HCT116 (cell line): ENCODE results near the gene FGF14. TPM values are rescaled to one million over a fixed set of nuclear protein-coding genes. Genes with fewer than 3 reads are reported as not detected.

Source experiments
- ATAC-seq: fragments of 200-7000 bp; cut with Tn5 transposase; 2 replicates; pipeline ENCODE4 v1.9.1; 2020; ENCODE audit warnings: mild to moderate bottlenecking, moderate library complexity
- BruUV-seq: library from RNA; stranded (reverse); fragments of 400-500 nt; replicated peaks from 2 replicates; lab custom pipeline; 2021; lab: Mats Ljungman, UMichigan
- CTCF ChIA-PET: fragments of 300-600 bp; sonication (Branson Sonifier 250); formaldehyde crosslinking; loops from one replicate; lab custom pipeline; 2021; ENCODE audit warnings: antibody characterized with exemption; lab: Charles Lee
- POLR2A ChIA-PET: fragments of 300-600, 350-600 bp; sonication (Branson Sonifier 250); formaldehyde crosslinking; loops from one replicate; lab custom pipeline; 2021; ENCODE audit warnings: antibody characterized with exemption; lab: Charles Lee
- RAD21 ChIA-PET, 2 experiments: fragments of 300-600 bp; sonication (Branson Sonifier 250); formaldehyde crosslinking; loops; one replicate each; lab custom pipeline; 2023; ENCODE audit warnings: low total read pairs in 2 of 2; ENCODE audit not compliant: uncharacterized antibody in 2 of 2, unreplicated experiment in 2 of 2, low non-redundant PET in 1 of 2; lab: Charles Lee
- DNase-seq: peaks from one replicate; pipeline ENCODE4 v3.0.0-alpha.2; 2010; ENCODE audit warnings: low read depth, low spot score
- H2AFZ ChIP-seq: fragments of 200-600 bp; shearing (Covaris generic), sonication (generic); 2 replicates; pipeline ENCODE4 v1.6.1; 2017; ENCODE audit warnings: low read depth, mixed run types, mixed read lengths, antibody characterized with exemption, low read length; ENCODE audit not compliant: poor library complexity, severe bottlenecking
- H3K27ac ChIP-seq: 2 replicates; pipeline ENCODE4 v1.5.1; 2012; ENCODE audit warnings: low read depth, low read length
- H3K27me3 ChIP-seq: fragments of 200-600 bp; sonication (generic); 2 replicates; pipeline ENCODE4 v1.6.1; 2016; ENCODE audit warnings: mixed run types, low read length, mixed read lengths; ENCODE audit not compliant: insufficient read depth
- H3K36me3 ChIP-seq, 2 experiments: fragments of 200-500 bp in 1 of 2; fragments of 200-600 bp in 1 of 2; sonication (Bioruptor generic) in 1 of 2; sonication (generic) in 1 of 2; 2 replicates each; pipeline versions ENCODE4 v1.5.1 to v1.6.1; 2014 to 2016; ENCODE audit warnings: low read length in 2 of 2, inconsistent platforms in 1 of 2, mixed read lengths in 1 of 2, mixed run types in 1 of 2; ENCODE audit not compliant: insufficient read depth in 2 of 2, control insufficient read depth in 1 of 2
- H3K4me1 ChIP-seq, 2 experiments: fragments of 200-600 bp in 1 of 2; sonication (generic) in 1 of 2; 2 replicates each; pipeline versions ENCODE4 v1.5.1 to v1.6.1; 2012 to 2017; ENCODE audit warnings: low read length in 2 of 2, inconsistent platforms in 1 of 2, mild to moderate bottlenecking in 1 of 2, mixed read lengths in 1 of 2, mixed run types in 1 of 2, moderate library complexity in 1 of 2; ENCODE audit not compliant: insufficient read depth in 2 of 2, control insufficient read depth in 1 of 2
- H3K4me2 ChIP-seq: fragments of 200-600 bp; sonication (generic); 2 replicates; pipeline ENCODE4 v1.6.1; 2017; ENCODE audit warnings: mixed run types, low read length, mixed read lengths
- H3K4me3 ChIP-seq, 2 experiments: fragments of 200-600 bp in 1 of 2; sonication (generic) in 1 of 2; replicated peaks in 1 of 2; 2 replicates each; pipeline ENCODE4 v1.5.1; 2011 to 2016; ENCODE audit warnings: low read length in 2 of 2, control low read depth in 1 of 2, low read depth in 1 of 2, mild to moderate bottlenecking in 1 of 2, mixed read lengths in 1 of 2, mixed run types in 1 of 2
- H3K79me2 ChIP-seq: fragments of 200-600 bp; sonication (generic); 2 replicates; pipeline ENCODE4 v1.6.1; 2017; ENCODE audit warnings: mild to moderate bottlenecking, mixed run types, low read length, moderate library complexity, mixed read lengths; ENCODE audit not compliant: insufficient read depth
- H3K9ac ChIP-seq: fragments of 200-600 bp; sonication (generic); 2 replicates; pipeline ENCODE4 v1.6.1; 2016; ENCODE audit warnings: low read length, mixed read lengths
- H3K9me2 ChIP-seq: fragments of 200-600 bp; sonication (generic), shearing (Covaris generic); 2 replicates; pipeline ENCODE4 v1.6.1; 2017; ENCODE audit warnings: mixed run types, mild to moderate bottlenecking, moderate library complexity; ENCODE audit not compliant: insufficient read depth
- H3K9me3 ChIP-seq, 2 experiments: fragments of 200-500 bp in 1 of 2; fragments of 200-600 bp in 1 of 2; sonication (Bioruptor generic) in 1 of 2; sonication (generic) in 1 of 2; 2 replicates each; pipeline ENCODE4 v1.6.1; 2014 to 2017; ENCODE audit warnings: low read length in 2 of 2, mixed read lengths in 2 of 2, inconsistent platforms in 1 of 2, low read depth in 1 of 2, mild to moderate bottlenecking in 1 of 2, mixed run types in 1 of 2, moderate library complexity in 1 of 2; ENCODE audit not compliant: control insufficient read depth in 1 of 2, insufficient read depth in 1 of 2
- H4K20me1 ChIP-seq: fragments of 200-600 bp; sonication (generic), shearing (Covaris generic); 2 replicates; pipeline ENCODE4 v1.6.1; 2017; ENCODE audit warnings: mixed run types, mild to moderate bottlenecking, moderate library complexity; ENCODE audit not compliant: insufficient read depth
- CBX3 ChIP-seq: IDR thresholded peaks from 2 replicates; pipeline ENCODE4 v1.6.1; 2012; ENCODE audit warnings: low read depth
- CEBPB ChIP-seq: IDR thresholded peaks from 2 replicates; pipeline ENCODE4 v1.6.1; 2012; ENCODE audit warnings: low read depth
- ELF1 ChIP-seq: IDR thresholded peaks from 2 replicates; pipeline ENCODE4 v1.6.1; 2012; ENCODE audit warnings: low read depth, borderline replicate concordance
- EZH2 ChIP-seq: fragments of 200-600 bp; sonication (generic); IDR thresholded peaks from 2 replicates; pipeline ENCODE4 v1.6.1; 2017; ENCODE audit warnings: antibody characterized with exemption, mixed run types
- EZH2phosphoT487 ChIP-seq: fragments of 200-600 bp; IDR thresholded peaks from 2 replicates; pipeline ENCODE4 v1.6.1; 2018; ENCODE audit warnings: antibody characterized with exemption, borderline replicate concordance
- FOSL1 ChIP-seq: IDR thresholded peaks from 2 replicates; pipeline ENCODE4 v1.6.1; 2012; ENCODE audit warnings: low read depth
- POLR2A ChIP-seq: IDR thresholded peaks from 2 replicates; pipeline ENCODE4 v1.7.0; 2011; ENCODE audit warnings: borderline replicate concordance; ENCODE audit not compliant: insufficient read depth, insufficient read length; ENCODE audit errors: extremely low read depth
- POLR2AphosphoS5 ChIP-seq: IDR thresholded peaks from 2 replicates; pipeline ENCODE4 v1.6.1; 2011; ENCODE audit warnings: mild to moderate bottlenecking, low read depth, low read length, moderate library complexity
- RAD21 ChIP-seq: IDR thresholded peaks from 2 replicates; pipeline ENCODE4 v1.6.1; 2012; ENCODE audit warnings: low read depth, mild to moderate bottlenecking
- SIN3A ChIP-seq: IDR thresholded peaks from 2 replicates; pipeline ENCODE4 v1.6.1; 2012; ENCODE audit warnings: low read depth
- SRF ChIP-seq: IDR thresholded peaks from 2 replicates; pipeline ENCODE4 v1.6.1; 2012; ENCODE audit warnings: low read depth
- TCF7L2 ChIP-seq: IDR thresholded peaks from 2 replicates; pipeline ENCODE4 v1.7.0; 2011; ENCODE audit warnings: borderline replicate concordance, inconsistent platforms; ENCODE audit not compliant: insufficient read depth, insufficient read length; ENCODE audit errors: extremely low read depth
- YY1 ChIP-seq: IDR thresholded peaks from 2 replicates; pipeline ENCODE4 v1.6.1; 2011; ENCODE audit warnings: low read length, low read depth, moderate library complexity, mild to moderate bottlenecking; ENCODE audit not compliant: insufficient replicate concordance; ENCODE audit errors: extremely low read depth
- ZFX ChIP-seq: fragments of 450-650 bp; IDR thresholded peaks from 2 replicates; pipeline ENCODE4 v1.6.1; 2017
- intact Hi-C: fragments of 100-400 bp; cut with micrococcal nuclease; formaldehyde crosslinking; loops from 2 replicates; pipeline ENCODE4 v1.10.0; 2022
- total RNA-seq: library from RNA; stranded (reverse); gene quantifications from one replicate; pipeline ENCODE4 v1.2.1, GENCODE V29; 2021; ENCODE audit not compliant: unreplicated experiment
- TF ChIP-seq, protein P1 (sequence below): IDR thresholded peaks from 2 replicates; pipeline ENCODE4 v1.6.1; 2012
- TF ChIP-seq, protein P2 (sequence below), 3 experiments: fragments of 200-600 bp in 1 of 3; sonication (generic) in 1 of 3; IDR thresholded peaks in 2 of 3; conservative IDR thresholded peaks in 1 of 3; 2 replicates each; pipeline ENCODE4 v1.5.1; 2012 to 2017; ENCODE audit warnings: low read depth in 2 of 3, low read length in 2 of 3, antibody characterized with exemption in 1 of 3, borderline replicate concordance in 1 of 3, control low read depth in 1 of 3, mild to moderate bottlenecking in 1 of 3, mixed read lengths in 1 of 3, mixed run types in 1 of 3, moderate library complexity in 1 of 3; ENCODE audit not compliant: insufficient read depth in 1 of 3
- TF ChIP-seq, protein P3 (sequence below): IDR thresholded peaks from 2 replicates; pipeline ENCODE4 v1.6.1; 2012
- TF ChIP-seq, protein P4 (sequence below): IDR thresholded peaks from 2 replicates; pipeline ENCODE4 v1.6.1; 2012; ENCODE audit warnings: low read depth

FGF14 gene
- total RNA-seq, 1 experiment from 2014 or later: not detected

DNA sequence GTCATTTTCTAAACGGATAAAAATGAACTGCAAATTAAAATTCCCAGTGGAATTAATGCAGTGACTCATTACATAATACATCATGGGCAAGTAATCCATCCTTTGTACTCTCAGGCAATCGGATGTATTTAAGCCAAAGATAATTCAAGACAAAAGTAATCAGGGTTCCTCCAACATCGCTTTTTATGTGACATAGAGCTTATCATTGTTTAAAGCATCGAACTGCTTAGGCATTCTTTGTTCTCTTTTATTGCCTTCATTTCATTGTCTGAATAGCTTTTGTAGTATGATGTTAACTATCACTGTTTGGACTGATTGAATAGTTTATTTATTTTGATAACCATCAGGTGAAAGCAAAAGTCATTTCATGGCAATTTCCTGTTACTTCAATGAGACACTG, 740.0 kb downstream of the FGF14 start:
- no peak overlapping the region for H3K27ac ChIP-seq
- ChIA-PET RAD21 (no interaction called here), CTCF (no interaction called here), POLR2A (no interaction called here)
- no TSS peak for BruUV-seq
- TF ChIP-seq, protein P1, sequence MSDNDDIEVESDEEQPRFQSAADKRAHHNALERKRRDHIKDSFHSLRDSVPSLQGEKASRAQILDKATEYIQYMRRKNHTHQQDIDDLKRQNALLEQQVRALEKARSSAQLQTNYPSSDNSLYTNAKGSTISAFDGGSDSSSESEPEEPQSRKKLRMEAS: no peak
- TF ChIP-seq CEBPB: no peak
- TF ChIP-seq FOSL1: no peak
- TF ChIP-seq, protein P2, sequence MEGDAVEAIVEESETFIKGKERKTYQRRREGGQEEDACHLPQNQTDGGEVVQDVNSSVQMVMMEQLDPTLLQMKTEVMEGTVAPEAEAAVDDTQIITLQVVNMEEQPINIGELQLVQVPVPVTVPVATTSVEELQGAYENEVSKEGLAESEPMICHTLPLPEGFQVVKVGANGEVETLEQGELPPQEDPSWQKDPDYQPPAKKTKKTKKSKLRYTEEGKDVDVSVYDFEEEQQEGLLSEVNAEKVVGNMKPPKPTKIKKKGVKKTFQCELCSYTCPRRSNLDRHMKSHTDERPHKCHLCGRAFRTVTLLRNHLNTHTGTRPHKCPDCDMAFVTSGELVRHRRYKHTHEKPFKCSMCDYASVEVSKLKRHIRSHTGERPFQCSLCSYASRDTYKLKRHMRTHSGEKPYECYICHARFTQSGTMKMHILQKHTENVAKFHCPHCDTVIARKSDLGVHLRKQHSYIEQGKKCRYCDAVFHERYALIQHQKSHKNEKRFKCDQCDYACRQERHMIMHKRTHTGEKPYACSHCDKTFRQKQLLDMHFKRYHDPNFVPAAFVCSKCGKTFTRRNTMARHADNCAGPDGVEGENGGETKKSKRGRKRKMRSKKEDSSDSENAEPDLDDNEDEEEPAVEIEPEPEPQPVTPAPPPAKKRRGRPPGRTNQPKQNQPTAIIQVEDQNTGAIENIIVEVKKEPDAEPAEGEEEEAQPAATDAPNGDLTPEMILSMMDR (IDR thresholded peaks at IDR 0.05 in 2 of 3, conservative IDR thresholded peaks at IDR 0.05 in 1 of 3; ENCODE audit: borderline replicate concordance in 1 of 3, insufficient read depth in 1 of 3, low read depth in 2 of 3, low read length in 2 of 3): no peak
- TF ChIP-seq CBX3: no peak
- no peak for TF ChIP-seq ELF1
- TF ChIP-seq, protein P3, sequence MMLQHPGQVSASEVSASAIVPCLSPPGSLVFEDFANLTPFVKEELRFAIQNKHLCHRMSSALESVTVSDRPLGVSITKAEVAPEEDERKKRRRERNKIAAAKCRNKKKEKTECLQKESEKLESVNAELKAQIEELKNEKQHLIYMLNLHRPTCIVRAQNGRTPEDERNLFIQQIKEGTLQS: no peak
- no peak for TF ChIP-seq SIN3A
- TF ChIP-seq EZH2: no peak
- no peak for TF ChIP-seq TCF7L2
- no peak for TF ChIP-seq POLR2AphosphoS5
- TF ChIP-seq ZFX: no peak
- TF ChIP-seq SRF: no peak
- no peak for TF ChIP-seq EZH2phosphoT487
- TF ChIP-seq YY1: no peak
- no peak for TF ChIP-seq RAD21
- TF ChIP-seq, protein P4, sequence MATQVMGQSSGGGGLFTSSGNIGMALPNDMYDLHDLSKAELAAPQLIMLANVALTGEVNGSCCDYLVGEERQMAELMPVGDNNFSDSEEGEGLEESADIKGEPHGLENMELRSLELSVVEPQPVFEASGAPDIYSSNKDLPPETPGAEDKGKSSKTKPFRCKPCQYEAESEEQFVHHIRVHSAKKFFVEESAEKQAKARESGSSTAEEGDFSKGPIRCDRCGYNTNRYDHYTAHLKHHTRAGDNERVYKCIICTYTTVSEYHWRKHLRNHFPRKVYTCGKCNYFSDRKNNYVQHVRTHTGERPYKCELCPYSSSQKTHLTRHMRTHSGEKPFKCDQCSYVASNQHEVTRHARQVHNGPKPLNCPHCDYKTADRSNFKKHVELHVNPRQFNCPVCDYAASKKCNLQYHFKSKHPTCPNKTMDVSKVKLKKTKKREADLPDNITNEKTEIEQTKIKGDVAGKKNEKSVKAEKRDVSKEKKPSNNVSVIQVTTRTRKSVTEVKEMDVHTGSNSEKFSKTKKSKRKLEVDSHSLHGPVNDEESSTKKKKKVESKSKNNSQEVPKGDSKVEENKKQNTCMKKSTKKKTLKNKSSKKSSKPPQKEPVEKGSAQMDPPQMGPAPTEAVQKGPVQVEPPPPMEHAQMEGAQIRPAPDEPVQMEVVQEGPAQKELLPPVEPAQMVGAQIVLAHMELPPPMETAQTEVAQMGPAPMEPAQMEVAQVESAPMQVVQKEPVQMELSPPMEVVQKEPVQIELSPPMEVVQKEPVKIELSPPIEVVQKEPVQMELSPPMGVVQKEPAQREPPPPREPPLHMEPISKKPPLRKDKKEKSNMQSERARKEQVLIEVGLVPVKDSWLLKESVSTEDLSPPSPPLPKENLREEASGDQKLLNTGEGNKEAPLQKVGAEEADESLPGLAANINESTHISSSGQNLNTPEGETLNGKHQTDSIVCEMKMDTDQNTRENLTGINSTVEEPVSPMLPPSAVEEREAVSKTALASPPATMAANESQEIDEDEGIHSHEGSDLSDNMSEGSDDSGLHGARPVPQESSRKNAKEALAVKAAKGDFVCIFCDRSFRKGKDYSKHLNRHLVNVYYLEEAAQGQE: no peak
- TF ChIP-seq POLR2A: no peak
- no peak overlapping the region for H3K9ac ChIP-seq
- no peaks in the 10 kb centered on the region for H3K27me3 ChIP-seq
- no peaks in the 10 kb centered on the region for H3K36me3 ChIP-seq
- H2AFZ ChIP-seq: no peak overlapping the region
- H3K9me2 ChIP-seq: no peaks in the 10 kb centered on the region
- intact Hi-C loops: no loop called here
- ATAC-seq (no peak), DNase-seq (no peak)
- H3K4me2 ChIP-seq: no peak overlapping the region
- no peaks in the 10 kb centered on the region for H3K4me1 ChIP-seq
- peaks cover 0 to 2% of the 10 kb centered on the region in 2 experiments; a peak in 2 of 4 replicates for H3K9me3 ChIP-seq
- no peaks in the 10 kb centered on the region for H3K79me2 ChIP-seq
- H4K20me1 ChIP-seq: no peaks in the 10 kb centered on the region
- H3K4me3 ChIP-seq: no peak overlapping the region
